A549 (cell line): Measurements from ENCODE around the gene FREY1. TPM values are rescaled to one million over a fixed set of nuclear protein-coding genes. Genes with fewer than 3 reads are reported as not detected.

Experiments
- ATAC-seq, 2 experiments: fragments of 200-7000 bp in 1 of 2; fragments of >200 bp in 1 of 2; cut with Nextera tagmentation in 1 of 2; cut with Tn5 transposase in 1 of 2; 3 replicates each; pipeline versions ENCODE4 v1.8.0 to v1.9.1; 2018 to 2020; ENCODE audit warnings: mild to moderate bottlenecking in 1 of 2, moderate library complexity in 1 of 2
- CTCF ChIA-PET: fragments of 300-600 bp; sonication (Branson Sonifier 250); formaldehyde crosslinking; extraction: SDS; loops from one replicate; lab custom pipeline; 2021; ENCODE audit warnings: antibody characterized with exemption, inconsistent platforms; lab: Yijun Ruan, JAX
- POLR2A ChIA-PET: fragments of 350-600 bp; formaldehyde crosslinking; extraction: SDS; loops from one replicate; lab custom pipeline; 2021; ENCODE audit warnings: antibody characterized with exemption, inconsistent platforms; lab: Yijun Ruan, JAX
- DNase-seq, 2 experiments: peaks; one replicate each; pipeline versions ENCODE4 v3.0.0 to v3.0.0-alpha.2; 2011 to 2016; ENCODE audit warnings: low read depth in 1 of 2, low spot score in 1 of 2
- FAIRE-seq: peaks from 2 replicates; lab custom pipeline; 2011; peaks lifted over from hg19 to GRCh38; lab: Jason Lieb, UNC
- H3K27ac ChIP-seq, 2 experiments: fragments of >200 bp; sonication (Bioruptor Twin); formaldehyde crosslinking; 3 replicates each; pipeline ENCODE4 v1.5.1; 2016 to 2017
- H3K4me1 ChIP-seq: fragments of >200 bp; sonication (Bioruptor Twin); formaldehyde crosslinking; 3 replicates; pipeline ENCODE4 v1.6.1; 2016
- H3K4me2 ChIP-seq: fragments of >200 bp; sonication (Bioruptor Twin); formaldehyde crosslinking; 3 replicates; pipeline ENCODE4 v1.6.1; 2016
- H3K4me3 ChIP-seq: fragments of >200 bp; sonication (Bioruptor Twin); formaldehyde crosslinking; 3 replicates; pipeline ENCODE4 v1.5.1; 2016
- H3K9me3 ChIP-seq: fragments of >200 bp; sonication (Bioruptor Twin); formaldehyde crosslinking; 3 replicates; pipeline ENCODE4 v1.6.1; 2016
- ATOH8 ChIP-seq: fragments of 250-450 bp; sonication (Bioruptor Pico); IDR thresholded peaks from 2 replicates; pipeline ENCODE4 v1.5.0; 2020; ENCODE audit warnings: low read depth, mild to moderate bottlenecking, moderate library complexity
- BCL3 ChIP-seq: fragments of >200 bp; sonication (Bioruptor Twin); formaldehyde crosslinking; IDR thresholded peaks from 3 replicates; pipeline ENCODE4 v1.6.1; 2016
- ELK1 ChIP-seq: fragments of 150-350 bp; IDR thresholded peaks from 2 replicates; pipeline ENCODE4 v1.6.1; 2014; ENCODE audit warnings: low read depth, mild to moderate bottlenecking, low read length
- ESRRA ChIP-seq: fragments of 150-350 bp; IDR thresholded peaks from 2 replicates; pipeline ENCODE4 v1.6.1; 2014; ENCODE audit warnings: mild to moderate bottlenecking, low read length, borderline replicate concordance
- FOXS1 ChIP-seq: fragments of 250-450 bp; sonication (Bioruptor Pico); IDR thresholded peaks from 2 replicates; pipeline ENCODE4 v1.5.0; 2020; ENCODE audit warnings: mild to moderate bottlenecking, moderate library complexity
- HDAC2 ChIP-seq: fragments of 200-600 bp; sonication (generic); IDR thresholded peaks from 2 replicates; pipeline ENCODE4 v1.6.1; 2016
- HEYL ChIP-seq: fragments of 250-450 bp; sonication (Bioruptor Pico); IDR thresholded peaks from 2 replicates; pipeline ENCODE4 v1.8.0; 2021; ENCODE audit warnings: mild to moderate bottlenecking, moderate library complexity
- JUN ChIP-seq, 2 experiments: fragments of >200 bp; sonication (Bioruptor Twin); formaldehyde crosslinking; IDR thresholded peaks; 2 replicates in 1 of 2; 3 replicates in 1 of 2; pipeline ENCODE4 v1.6.1; 2016 to 2017
- KDM5A ChIP-seq: fragments of 200-600 bp; sonication (generic); IDR thresholded peaks from 2 replicates; pipeline ENCODE4 v1.6.1; 2016; ENCODE audit warnings: antibody characterized with exemption, mild to moderate bottlenecking
- MAFK ChIP-seq: fragments of 450-650 bp; IDR thresholded peaks from 2 replicates; pipeline ENCODE4 v1.6.1; 2014; ENCODE audit not compliant: partially characterized antibody
- MAZ ChIP-seq: fragments of 150-350 bp; IDR thresholded peaks from 2 replicates; pipeline ENCODE4 v1.6.1; 2014; ENCODE audit warnings: antibody characterized with exemption, low read depth, low read length, borderline replicate concordance
- MYC ChIP-seq: IDR thresholded peaks from 2 replicates; pipeline ENCODE4 v1.6.1; 2012; ENCODE audit warnings: mild to moderate bottlenecking, inconsistent platforms, low read length, improper control_type of control experiment, borderline replicate concordance
- PBX3 ChIP-seq: IDR thresholded peaks from 2 replicates; pipeline ENCODE4 v1.6.1; 2012
- POLR2AphosphoS2 ChIP-seq: conservative IDR thresholded peaks from 2 replicates; pipeline ENCODE4 v1.6.1; 2012; ENCODE audit warnings: low read length, improper control_type of control experiment, inconsistent platforms
- RCOR1 ChIP-seq: fragments of 150-350 bp; IDR thresholded peaks from 2 replicates; pipeline ENCODE4 v1.6.1; 2014; ENCODE audit warnings: antibody characterized with exemption, low read length, low read depth
- RNF2 ChIP-seq: fragments of 200-600 bp; sonication (generic); IDR thresholded peaks from 2 replicates; pipeline ENCODE4 v1.6.1; 2016; ENCODE audit warnings: low read depth, mild to moderate bottlenecking, antibody characterized with exemption, moderate library complexity, borderline replicate concordance
- TFCP2L1 ChIP-seq: fragments of 250-450 bp; sonication (Bioruptor Pico); IDR thresholded peaks from 2 replicates; pipeline ENCODE4 v1.5.0; 2021; ENCODE audit warnings: mild to moderate bottlenecking
- TP53 ChIP-seq: fragments of 250-450 bp; sonication (Bioruptor Pico); IDR thresholded peaks from 2 replicates; pipeline ENCODE4 v1.5.0; 2021; ENCODE audit warnings: mild to moderate bottlenecking, moderate library complexity
- ZSCAN20 ChIP-seq: fragments of 250-450 bp; sonication (Bioruptor Pico); IDR thresholded peaks from 2 replicates; pipeline ENCODE4 v1.8.0; 2022; ENCODE audit warnings: mild to moderate bottlenecking, moderate library complexity
- WGBS: methylation state at CpG from one replicate; pipeline ENCODE4 v1.1.6; 2017; ENCODE audit errors: missing lambda C conversion rate; 5-methylcytosine and 5-hydroxymethylcytosine counted together
- polyA plus RNA-seq, 4 experiments: library from polyadenylated mRNA; depleted of rRNA in 3 of 4; stranded (reverse); fragments of >200 nt; fragmentation: RNase III in 1 of 4; extraction: RNeasy Plus Mini Kit Qiagen cat#74134 plus additional on column Dnase treatment in 1 of 4; gene quantifications; 2 replicates in 3 of 4; 3 replicates in 1 of 4; pipeline ENCODE4 v1.2.3, GENCODE V29; 2011 to 2017

FREY1 gene
- polyA plus RNA-seq, 2 of the 4 experiments (the other 2 are of a cell fraction) = 0.17 to 0.21 TPM

- DNase-seq (no peak), ATAC-seq (no peak; a peak in 1 of 6 replicates), FAIRE-seq (no peak)
- WGBS = 87% methylated on average over 15 of the region's 15 CpGs
- POLR2A ChIA-PET = interaction anchor here (2.0 kb wide), 1 partner anchor 10 kb away, joined by 7 read pairs; the partner anchor contains the start of gene PEX16
- no peak overlapping the region for H3K27ac ChIP-seq
- H3K4me1 ChIP-seq = peaks cover 11% of the 10 kb centered on the region
- no peak overlapping the region for H3K4me2 ChIP-seq
- no peaks in the 10 kb centered on the region for H3K9me3 ChIP-seq
- TF ChIP-seq HDAC2 = no peak
- TF ChIP-seq, all 56 proteins: peak for 0
- no peak overlapping the region for H3K4me3 ChIP-seq
- CTCF ChIA-PET = interaction anchor here (0.6 to 1.9 kb wide), 5 partner anchors 10 to 172 kb away, joined by 3 to 9 read pairs (median 3); partner anchors contain the start of gene PEX16
These were observed 20.2 kb upstream of the FREY1 start for GRCh38 chr11:45927332-45927683.

GRCh38 chr11:45926536-45927331, 19.7 kb upstream of the FREY1 start:
- WGBS = 90% methylated on average over 7 of the region's 12 CpGs
- H3K4me3 ChIP-seq = no peak overlapping the region
- FAIRE-seq = no peak
- TF ChIP-seq FOXS1 (CRISPR knock-in tag) = no peak
- H3K27ac ChIP-seq = no peak overlapping the region
- H3K9me3 ChIP-seq = no peaks in the 10 kb centered on the region
- ChIA-PET CTCF (interaction anchor here (0.6 to 1.9 kb wide), 6 partner anchors 9 to 173 kb away, joined by 3 to 10 read pairs (median 4); partner anchors contain the start of gene PEX16), POLR2A (interaction anchor here (2.0 kb wide), 1 partner anchor 9 kb away, joined by 7 read pairs; the partner anchor contains the start of gene PEX16)
- ATAC-seq = peak; percentile 2; a peak in 1 of 6 replicates
- no peak overlapping the region for H3K4me2 ChIP-seq
- H3K4me1 ChIP-seq = peaks cover 11% of the 10 kb centered on the region
- DNase-seq = no peak

- TF ChIP-seq JUN (IDR thresholded peaks at IDR 0.05) (no peak), MAZ (no peak), TFCP2L1 (CRISPR knock-in tag) (no peak), MYC (no peak), BCL3 (no peak), RNF2 (no peak), PBX3 (no peak), HEYL (no peak), RCOR1 (no peak), MAFK (no peak)
These were observed 18.9 kb upstream of the FREY1 start for GRCh38 chr11:45926001-45926401.

GRCh38 chr11:45925550-45925949, 18.5 kb upstream of the FREY1 start:
- ChIA-PET CTCF (interaction anchor here (1.3 to 1.6 kb wide), 2 partner anchors 40 to 314 kb away, joined by 3 to 10 read pairs; no protein-coding TSS in a partner anchor), POLR2A (interaction anchor here (2.0 kb wide), 1 partner anchor 8 kb away, joined by 7 read pairs; the partner anchor contains the start of gene PEX16)
- Histone ChIP-seq H3K4me3 (no peak overlapping the region), H3K27ac (no peak overlapping the region), H3K4me1 (peaks cover 11% of the 10 kb centered on the region), H3K9me3 (no peaks in the 10 kb centered on the region), H3K4me2 (no peak overlapping the region)
- no peak for ATAC-seq
- 31% methylated on average over 3 of the region's 3 CpGs for WGBS
- DNase-seq = no peak
- no peak for FAIRE-seq
- TF ChIP-seq ESRRA (no peak), TP53 (CRISPR knock-in tag) (no peak), JUN (IDR thresholded peaks at IDR 0.05) (no peak), ZSCAN20 (CRISPR knock-in tag) (no peak), KDM5A (no peak), BCL3 (no peak), ATOH8 (no peak), ELK1 (no peak), POLR2AphosphoS2 (no peak)

More at GRCh38 chr11:45926001-45926401, 18.9 kb upstream of the FREY1 start:
- no peak; a peak in 1 of 6 replicates for ATAC-seq
- CTCF ChIA-PET = interaction anchor here (1.3 to 1.6 kb wide), 2 partner anchors 39 to 313 kb away, joined by 3 to 10 read pairs; no protein-coding TSS in a partner anchor
- H3K9me3 ChIP-seq = no peaks in the 10 kb centered on the region
- H3K4me1 ChIP-seq = peaks cover 11% of the 10 kb centered on the region
- no peak overlapping the region for H3K4me2 ChIP-seq
- no peak overlapping the region for H3K4me3 ChIP-seq
- H3K27ac ChIP-seq = no peak overlapping the region
- POLR2A ChIA-PET = interaction anchor here (2.0 kb wide), 1 partner anchor 8 kb away, joined by 7 read pairs; the partner anchor contains the start of gene PEX16
- DNase-seq = no peak
- no peak for FAIRE-seq
- WGBS = 64% methylated on average over 11 of the region's 12 CpGs
